Tracheal epithelial cell (primary cell): Measurements from ENCODE around the gene TIAM1. TPM values are rescaled to one million over a fixed set of nuclear protein-coding genes. Genes with fewer than 3 reads are reported as not detected.

Experiments used
- total RNA-seq: library from RNA; depleted of rRNA; stranded (reverse); fragments of >200 nt; gene quantifications from 2 replicates; pipeline ENCODE4 v1.2.1, GENCODE V29; 2014

The TIAM1 gene
- 10.2 and 13.7 TPM in 2 replicates for total RNA-seq

DNA sequence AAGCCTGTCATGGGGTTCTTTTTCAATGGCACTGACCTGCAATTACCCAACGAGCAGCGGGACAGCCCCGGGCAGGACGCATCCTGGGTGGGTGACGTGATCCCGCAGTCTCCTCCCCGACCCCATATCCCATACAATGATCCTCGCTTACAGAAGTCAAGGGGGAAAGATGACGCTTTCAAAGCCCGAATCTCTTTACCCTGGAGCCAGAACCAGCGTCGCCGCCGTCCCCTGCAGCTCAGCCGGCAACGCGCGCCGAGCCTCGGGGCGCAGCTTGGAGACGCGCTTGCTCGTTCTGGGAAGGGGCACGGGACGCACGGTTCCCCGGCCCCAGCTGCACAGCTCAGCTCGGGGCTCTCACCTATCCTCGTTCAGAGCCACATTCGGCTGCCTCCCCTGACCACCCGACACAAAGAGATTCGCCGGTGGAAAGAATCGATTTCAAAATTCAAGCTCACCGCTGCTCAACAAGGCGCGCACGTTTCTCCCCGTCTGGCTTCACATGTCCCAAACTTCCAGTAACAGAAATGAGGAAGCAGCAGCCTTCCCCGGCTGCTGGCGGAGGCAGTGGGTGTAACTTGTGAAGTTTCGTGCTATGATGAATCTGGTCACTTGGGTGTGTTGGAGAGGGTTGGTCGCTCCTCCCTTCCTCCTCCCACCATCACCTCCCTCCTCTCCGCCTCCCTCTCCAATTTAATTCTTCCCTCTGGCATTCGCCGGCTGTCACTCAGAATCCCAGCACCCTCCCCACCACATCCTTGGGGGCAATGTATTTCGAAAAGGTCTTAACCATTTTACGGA lies at the start of gene TIAM1:
TIAM1 (minus strand) TSS at position 582 of the 801 bp plus-strand sequence. CDS start 77,289 bp downstream, outside the sequence.

